Type B pancreatic cell (in vitro differentiated cells): ENCODE measurements around the gene TTC28. TPM values are rescaled to one million over a fixed set of nuclear protein-coding genes. Genes with fewer than 3 reads are reported as not detected.

Source experiments
- DNase-seq: peaks from one replicate; pipeline ENCODE4 v3.0.0; 2021; ENCODE audit warnings: mixed read lengths; ENCODE audit not compliant: unreplicated experiment; ENCODE audit errors: extremely low spot score
- H3K27ac Mint-ChIP-seq: 2 replicates; pipeline ENCODE4 v1.8.0; 2021; ENCODE audit warnings: mild to moderate bottlenecking, mixed read lengths
- H3K27me3 Mint-ChIP-seq: 2 replicates; pipeline ENCODE4 v1.8.0; 2021; ENCODE audit warnings: mixed read lengths
- H3K36me3 Mint-ChIP-seq: 2 replicates; pipeline ENCODE4 v1.8.0; 2021; ENCODE audit warnings: mixed read lengths
- H3K4me1 Mint-ChIP-seq: one replicate; pipeline ENCODE4 v1.8.0; 2021; ENCODE audit warnings: mixed read lengths; ENCODE audit not compliant: unreplicated experiment
- H3K4me3 Mint-ChIP-seq: 2 replicates; pipeline ENCODE4 v1.8.0; 2021; ENCODE audit warnings: mild to moderate bottlenecking, mixed read lengths
- H3K9me3 Mint-ChIP-seq: 2 replicates; pipeline ENCODE4 v1.8.0; 2021; ENCODE audit warnings: mixed read lengths
- CTCF ChIP-seq: fragments of 200-600 bp; sonication (generic); conservative IDR thresholded peaks from 2 replicates; pipeline ENCODE4 v1.5.0; 2021; ENCODE audit warnings: antibody characterized with exemption, mild to moderate bottlenecking
- total RNA-seq: library from RNA; stranded (reverse); gene quantifications from 2 replicates; pipeline ENCODE4 v1.2.1, GENCODE V29; 2021; ENCODE audit warnings: low replicate concordance

Gene TTC28
- total RNA-seq, 1 donor from 2014 or later, result 59.2 TPM

GRCh38 chr22:28425211-28425610 lies 254.4 kb downstream of the TTC28 start:
- H3K9me3 Mint-ChIP-seq, result peaks cover 9% of the 10 kb centered on the region

GRCh38 chr22:28424427-28425080 lies 255.1 kb downstream of the TTC28 start:
- TF ChIP-seq CTCF, result no peak
- peaks cover 4% of the 10 kb centered on the region for H3K27me3 Mint-ChIP-seq
- peaks cover 21% of the 10 kb centered on the region for H3K4me1 Mint-ChIP-seq
- H3K27ac Mint-ChIP-seq, result no peak overlapping the region
- H3K9me3 Mint-ChIP-seq, result peaks cover 9% of the 10 kb centered on the region
- no peak overlapping the region for H3K4me3 Mint-ChIP-seq
- no peak for DNase-seq
- H3K36me3 Mint-ChIP-seq, result peaks cover 17% of the 10 kb centered on the region

More at GRCh38 chr22:28425211-28425610, 254.4 kb downstream of the TTC28 start:
- TF ChIP-seq CTCF, result no peak
- Mint-ChIP-seq H3K27me3 (peaks cover 4% of the 10 kb centered on the region), H3K36me3 (peaks cover 17% of the 10 kb centered on the region), H3K4me1 (peaks cover 16% of the 10 kb centered on the region), H3K4me3 (no peak overlapping the region), H3K27ac (no peak overlapping the region)
- no peak for DNase-seq

- no peak overlapping the region for H3K27ac Mint-ChIP-seq
- TF ChIP-seq CTCF, result no peak
- no peak overlapping the region for H3K4me3 Mint-ChIP-seq
- peaks cover 16% of the 10 kb centered on the region for H3K4me1 Mint-ChIP-seq
- no peak for DNase-seq
- no peaks in the 10 kb centered on the region for H3K9me3 Mint-ChIP-seq
- H3K36me3 Mint-ChIP-seq, result peaks cover 6% of the 10 kb centered on the region
- no peaks in the 10 kb centered on the region for H3K27me3 Mint-ChIP-seq
Observed at GRCh38 chr22:28419919-28420318, 259.7 kb downstream of the TTC28 start.

- Mint-ChIP-seq H3K4me3 (no peak overlapping the region), H3K36me3 (peaks cover 3% of the 10 kb centered on the region), H3K27me3 (no peaks in the 10 kb centered on the region), H3K4me1 (peaks cover 24% of the 10 kb centered on the region), H3K27ac (no peak overlapping the region), H3K9me3 (no peaks in the 10 kb centered on the region)
- no peak for DNase-seq
- TF ChIP-seq CTCF, result no peak
Observed at GRCh38 chr22:28418008-28418407, 261.6 kb downstream of the TTC28 start.

GRCh38 chr22:28417431-28417830 lies 262.2 kb downstream of the TTC28 start:
- TF ChIP-seq CTCF, result no peak
- Mint-ChIP-seq H3K9me3 (no peaks in the 10 kb centered on the region), H3K27me3 (no peaks in the 10 kb centered on the region), H3K4me1 (peaks cover 26% of the 10 kb centered on the region), H3K4me3 (no peak overlapping the region), H3K36me3 (peaks cover 3% of the 10 kb centered on the region), H3K27ac (no peak overlapping the region)
- DNase-seq, result no peak
